B cell (primary cell): ENCODE results near the gene FBXO7.

Experiments
- EZH2 ChIP-seq: IDR thresholded peaks from 2 replicates; pipeline ENCODE4 v1.6.1; 2012; ENCODE audit warnings: borderline replicate concordance, low read depth, mild to moderate bottlenecking, moderate library complexity, low read length; ENCODE audit not compliant: insufficient read depth, poor library complexity, severe bottlenecking
- TF ChIP-seq, protein P1 (sequence below): fragments of 200-600 bp; IDR thresholded peaks from one replicate; pipeline ENCODE4 v1.8.0; 2022; ENCODE audit warnings: antibody characterized with exemption, mild to moderate bottlenecking

DNA sequence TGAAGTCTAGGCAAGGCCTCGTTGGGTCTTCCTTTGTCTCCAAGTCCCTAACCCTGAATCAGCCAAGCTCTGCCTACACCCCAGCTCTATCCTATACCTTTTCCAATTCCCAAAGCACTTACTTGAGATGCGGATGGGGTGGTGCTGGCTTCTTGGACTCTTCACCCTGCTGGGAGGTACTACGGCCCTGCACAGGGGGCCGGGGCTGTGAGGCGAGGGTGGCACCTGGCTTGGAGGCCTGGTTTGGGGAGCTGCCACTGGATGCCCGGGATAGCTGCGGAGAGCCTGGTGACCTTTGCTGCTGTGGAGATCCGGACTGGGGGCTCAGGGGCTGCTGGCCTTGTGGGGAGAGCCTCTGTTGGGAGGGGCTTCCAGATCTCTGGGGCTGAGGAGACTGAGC is 43.3 kb downstream of the FBXO7 start:
- TF ChIP-seq, protein P1, sequence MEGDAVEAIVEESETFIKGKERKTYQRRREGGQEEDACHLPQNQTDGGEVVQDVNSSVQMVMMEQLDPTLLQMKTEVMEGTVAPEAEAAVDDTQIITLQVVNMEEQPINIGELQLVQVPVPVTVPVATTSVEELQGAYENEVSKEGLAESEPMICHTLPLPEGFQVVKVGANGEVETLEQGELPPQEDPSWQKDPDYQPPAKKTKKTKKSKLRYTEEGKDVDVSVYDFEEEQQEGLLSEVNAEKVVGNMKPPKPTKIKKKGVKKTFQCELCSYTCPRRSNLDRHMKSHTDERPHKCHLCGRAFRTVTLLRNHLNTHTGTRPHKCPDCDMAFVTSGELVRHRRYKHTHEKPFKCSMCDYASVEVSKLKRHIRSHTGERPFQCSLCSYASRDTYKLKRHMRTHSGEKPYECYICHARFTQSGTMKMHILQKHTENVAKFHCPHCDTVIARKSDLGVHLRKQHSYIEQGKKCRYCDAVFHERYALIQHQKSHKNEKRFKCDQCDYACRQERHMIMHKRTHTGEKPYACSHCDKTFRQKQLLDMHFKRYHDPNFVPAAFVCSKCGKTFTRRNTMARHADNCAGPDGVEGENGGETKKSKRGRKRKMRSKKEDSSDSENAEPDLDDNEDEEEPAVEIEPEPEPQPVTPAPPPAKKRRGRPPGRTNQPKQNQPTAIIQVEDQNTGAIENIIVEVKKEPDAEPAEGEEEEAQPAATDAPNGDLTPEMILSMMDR = no peak
- no peak for TF ChIP-seq EZH2
